ENCODE results near the gene ACAN.

GRCh38 chr15:88911766-88912118 lies 108.5 kb downstream of the ACAN start:
- TF ChIP-seq CTCF (IDR thresholded peaks at IDR 0.05) (no peak), SIN3A (IDR thresholded peaks at IDR 0.05; ENCODE audit: borderline replicate concordance, insufficient read depth, low read depth, low read length) (0 out of 2 replicates have a peak, but pooled peaks have one; percentile 12), TCF7L2 (IDR thresholded peaks at IDR 0.05; ENCODE audit: low read depth, low read length) (no peak), POLR2AphosphoS5 (IDR thresholded peaks at IDR 0.05; ENCODE audit: low read depth, low read length) (0 out of 2 replicates have a peak, but pooled peaks have one; percentile 19)

All from Panc1 (cell line).